Activated CD8-positive, alpha-beta memory T cell treated with anti-CD3 and anti-CD28 coated beads, Interleukin-2, amount 10 ng/mL, durations not matched to agents 7 days and 5 days (primary cell): Measurements from ENCODE around the gene NDUFAF5. TPM values are rescaled to one million over a fixed set of nuclear protein-coding genes. Genes with fewer than 3 reads are reported as not detected.
"Not testable (repeated sequence)": the region's sequence is repeated elsewhere in the genome, so short reads cannot be mapped to it uniquely, and the experiment has no call there.

ENCODE experiments used
- ATAC-seq: fragments of 150-1000 bp; cut with Tn5 transposase; one replicate; pipeline ENCODE4 v1.10.0; 2021; ENCODE audit warnings: moderate library complexity
- CTCF ChIA-PET: fragments of 350-600 bp; sonication (Branson Sonifier 250); formaldehyde crosslinking; loops from one replicate; lab custom pipeline; 2021; ENCODE audit warnings: antibody characterized with exemption; lab: Charles Lee
- DNase-seq: peaks from one replicate; pipeline ENCODE4 v3.0.0-alpha.2; 2020
- H3K27ac Mint-ChIP-seq: one replicate; pipeline ENCODE4 v1.8.0; 2021; ENCODE audit warnings: mild to moderate bottlenecking, mixed read lengths
- H3K27me3 Mint-ChIP-seq: one replicate; pipeline ENCODE4 v1.8.0; 2021; ENCODE audit warnings: mixed read lengths
- H3K36me3 Mint-ChIP-seq: one replicate; pipeline ENCODE4 v1.8.0; 2021; ENCODE audit warnings: mild to moderate bottlenecking, mixed read lengths
- H3K4me1 Mint-ChIP-seq: one replicate; pipeline ENCODE4 v1.8.0; 2021; ENCODE audit warnings: mixed read lengths
- H3K4me3 Mint-ChIP-seq: one replicate; pipeline ENCODE4 v1.8.0; 2021; ENCODE audit warnings: mild to moderate bottlenecking, moderate library complexity, mixed read lengths
- H3K9me3 Mint-ChIP-seq: one replicate; pipeline ENCODE4 v1.8.0; 2022; ENCODE audit warnings: low read depth, mixed read lengths
- total RNA-seq, 2 experiments: library from RNA; stranded (reverse); gene quantifications; one replicate each; pipeline ENCODE4 v1.2.3, GENCODE V29; 2021

The NDUFAF5 gene, protein sequence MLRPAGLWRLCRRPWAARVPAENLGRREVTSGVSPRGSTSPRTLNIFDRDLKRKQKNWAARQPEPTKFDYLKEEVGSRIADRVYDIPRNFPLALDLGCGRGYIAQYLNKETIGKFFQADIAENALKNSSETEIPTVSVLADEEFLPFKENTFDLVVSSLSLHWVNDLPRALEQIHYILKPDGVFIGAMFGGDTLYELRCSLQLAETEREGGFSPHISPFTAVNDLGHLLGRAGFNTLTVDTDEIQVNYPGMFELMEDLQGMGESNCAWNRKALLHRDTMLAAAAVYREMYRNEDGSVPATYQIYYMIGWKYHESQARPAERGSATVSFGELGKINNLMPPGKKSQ
- 10 to 100 TPM; 29.7 to 31.2 TPM for total RNA-seq

GRCh38 chr20:13784893-13785715, at the start of gene NDUFAF5, which contains the start of gene ESF1:
Gene NDUFAF5 (plus strand): TSS chr20:13785028. CDS start chr20:13785069, 41 bp downstream.
Gene ESF1 (minus strand): TSS chr20:13784919. CDS start chr20:13783140, 1,779 bp downstream.
- ATAC-seq (peak; percentile 98), DNase-seq (peak; percentile 97)
- H3K27me3 Mint-ChIP-seq, result no peaks in the 10 kb centered on the region
- H3K4me3 Mint-ChIP-seq, result peak within 1 kb of the TSS; percentile 89
- peaks cover 43% of the 10 kb centered on the region for H3K4me1 Mint-ChIP-seq
- CTCF ChIA-PET, result interaction anchor here (0.8 to 2.7 kb wide), 5 partner anchors 9 to 57 kb away, joined by 3 to 25 read pairs (median 5); no protein-coding TSS in a partner anchor
- H3K9me3 Mint-ChIP-seq, result no peaks in the 10 kb centered on the region
- H3K36me3 Mint-ChIP-seq, result peaks cover 37% of the 10 kb centered on the region
- peak within 1 kb of the TSS; percentile 93 for H3K27ac Mint-ChIP-seq

- Mint-ChIP-seq H3K27me3 (no peaks in the 10 kb centered on the region), H3K27ac (no peak overlapping the region), H3K9me3 (peaks cover 2% of the 10 kb centered on the region), H3K36me3 (peaks cover 49% of the 10 kb centered on the region), H3K4me1 (peaks cover under 1% of the 10 kb centered on the region), H3K4me3 (no peak overlapping the region)
- DNase-seq (no peak), ATAC-seq (no peak)
- CTCF ChIA-PET, result interaction anchor here (1.1 kb wide), 1 partner anchor 35 kb away, joined by 6 read pairs; no protein-coding TSS in a partner anchor
These were observed 49.0 kb upstream of the NDUFAF5 start for GRCh38 chr20:13735826-13736225.

GRCh38 chr20:13736436-13737191, 48.2 kb upstream of the NDUFAF5 start:
- H3K4me1 Mint-ChIP-seq, result peaks cover 3% of the 10 kb centered on the region
- H3K27ac Mint-ChIP-seq, result no peak overlapping the region
- H3K9me3 Mint-ChIP-seq, result peaks cover 2% of the 10 kb centered on the region
- no peak overlapping the region for H3K4me3 Mint-ChIP-seq
- DNase-seq (no peak), ATAC-seq (no peak)
- CTCF ChIA-PET, result interaction anchor here (1.1 kb wide), 1 partner anchor 35 kb away, joined by 6 read pairs; no protein-coding TSS in a partner anchor
- H3K36me3 Mint-ChIP-seq, result peaks cover 52% of the 10 kb centered on the region
- H3K27me3 Mint-ChIP-seq, result no peaks in the 10 kb centered on the region

DNA sequence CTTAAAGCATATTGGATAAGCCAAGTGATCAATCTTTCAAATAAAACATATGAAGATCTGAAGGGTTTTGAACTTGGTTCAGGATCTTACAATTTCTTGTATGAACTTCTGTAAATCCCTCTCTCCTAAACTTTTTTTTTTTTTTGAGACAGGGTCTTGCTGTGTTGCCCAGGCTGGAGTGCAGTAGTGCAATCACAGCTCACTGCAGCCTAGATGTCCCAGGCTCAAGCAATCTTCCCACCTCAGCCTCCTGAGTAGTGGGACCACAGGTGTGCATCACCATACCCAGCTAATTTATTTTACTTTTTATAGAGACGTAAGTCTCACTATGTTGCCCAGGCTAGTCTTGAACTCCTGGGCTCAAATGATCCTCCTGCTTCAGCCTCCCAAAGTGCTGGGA, 46.6 kb upstream of the NDUFAF5 start:
- H3K27ac Mint-ChIP-seq, ATAC-seq, H3K4me1 Mint-ChIP-seq, CTCF ChIA-PET, H3K27me3 Mint-ChIP-seq, H3K4me3 Mint-ChIP-seq, DNase-seq, H3K9me3 Mint-ChIP-seq: not testable (repeated sequence)
- H3K36me3 Mint-ChIP-seq, result peaks cover 51% of the 10 kb centered on the region

DNA sequence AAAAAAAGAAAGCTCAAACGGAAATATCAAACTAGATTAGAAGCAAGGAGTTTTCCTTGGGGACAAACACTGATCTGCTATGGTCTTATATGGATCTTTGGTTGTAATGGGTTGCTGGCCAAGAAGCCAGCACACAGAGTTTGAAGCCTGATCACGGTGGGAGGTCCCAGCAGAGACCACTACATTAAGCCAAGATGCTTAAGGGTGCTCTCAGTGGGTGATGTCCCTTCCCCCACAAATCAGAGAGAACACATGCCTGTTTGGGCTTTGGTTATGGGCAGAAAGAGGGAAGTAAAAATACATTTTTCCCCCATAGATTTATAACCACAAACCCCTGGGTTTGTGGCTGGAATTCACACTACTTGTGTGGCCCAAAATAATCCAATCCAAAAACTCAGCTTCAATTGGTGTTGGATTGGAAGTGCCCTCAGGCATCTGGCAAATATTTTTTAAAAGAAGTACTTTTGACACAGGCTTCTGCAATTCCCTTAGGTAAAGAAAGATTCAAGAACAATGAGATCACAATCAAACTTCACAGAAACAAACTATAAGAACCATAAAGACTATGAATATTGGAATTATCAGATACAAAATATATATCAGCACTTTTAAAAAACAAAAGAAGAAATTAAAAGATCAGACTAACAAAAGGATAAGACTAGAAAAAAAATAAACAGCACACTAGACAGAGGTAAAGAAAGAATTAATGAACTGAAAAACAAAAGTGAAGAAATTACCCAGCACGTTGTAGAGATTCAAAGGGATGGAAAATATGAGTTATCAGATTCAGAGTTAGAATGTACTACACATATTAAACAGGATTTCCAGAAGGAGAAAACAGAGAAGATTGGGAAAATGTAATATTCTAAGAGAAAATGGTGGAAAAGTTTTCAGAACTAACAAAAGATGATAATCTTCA, 44.8 kb upstream of the NDUFAF5 start:
- DNase-seq, result no peak
- Mint-ChIP-seq H3K27me3 (no peaks in the 10 kb centered on the region), H3K9me3 (peaks cover 2% of the 10 kb centered on the region), H3K4me3 (no peak overlapping the region), H3K36me3 (peaks cover 59% of the 10 kb centered on the region), H3K27ac (no peak overlapping the region), H3K4me1 (peaks cover 3% of the 10 kb centered on the region)
- no peak for ATAC-seq
- CTCF ChIA-PET, result no interaction called here

GRCh38 chr20:13741879-13742278, 42.9 kb upstream of the NDUFAF5 start:
- ATAC-seq (no peak), DNase-seq (no peak)
- CTCF ChIA-PET, result no interaction called here
- peaks cover 3% of the 10 kb centered on the region for H3K4me1 Mint-ChIP-seq
- H3K27ac Mint-ChIP-seq, result no peak overlapping the region
- H3K4me3 Mint-ChIP-seq, result no peak overlapping the region
- peaks cover 2% of the 10 kb centered on the region for H3K9me3 Mint-ChIP-seq
- H3K36me3 Mint-ChIP-seq, result peaks cover 57% of the 10 kb centered on the region
- H3K27me3 Mint-ChIP-seq, result no peaks in the 10 kb centered on the region

GRCh38 chr20:13744352-13744751, 40.5 kb upstream of the NDUFAF5 start:
- Mint-ChIP-seq H3K4me3 (no peak overlapping the region), H3K36me3 (peaks cover 49% of the 10 kb centered on the region), H3K9me3 (peaks cover 2% of the 10 kb centered on the region), H3K27me3 (no peaks in the 10 kb centered on the region), H3K27ac (no peak overlapping the region), H3K4me1 (peaks cover 3% of the 10 kb centered on the region)
- CTCF ChIA-PET, result no interaction called here
- no peak for ATAC-seq
- DNase-seq, result no peak

DNA sequence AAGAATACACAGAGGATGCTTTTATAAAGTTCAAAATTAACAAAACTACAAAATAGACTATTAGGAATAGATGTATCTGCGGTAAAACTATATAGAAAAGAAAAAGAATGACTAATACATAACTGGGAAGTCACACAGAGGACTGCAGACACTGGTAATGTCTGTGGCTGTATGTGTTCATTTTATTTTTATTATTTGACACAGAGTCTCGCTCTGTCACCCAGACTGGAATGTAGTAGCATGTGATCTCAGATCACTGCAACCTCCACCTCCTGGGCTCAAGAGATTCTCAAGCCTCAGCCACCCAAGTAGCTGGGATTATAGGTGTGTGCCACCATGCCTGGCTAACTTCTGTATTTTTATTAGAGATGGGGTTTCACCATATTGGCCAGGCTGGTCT, 39.0 kb upstream of the NDUFAF5 start:
- no peaks in the 10 kb centered on the region for H3K9me3 Mint-ChIP-seq
- peaks cover 3% of the 10 kb centered on the region for H3K4me1 Mint-ChIP-seq
- no peaks in the 10 kb centered on the region for H3K27me3 Mint-ChIP-seq
- CTCF ChIA-PET, result no interaction called here
- H3K27ac Mint-ChIP-seq, result no peak overlapping the region
- DNase-seq (no peak), ATAC-seq (no peak)
- no peak overlapping the region for H3K4me3 Mint-ChIP-seq
- H3K36me3 Mint-ChIP-seq, result peaks cover 40% of the 10 kb centered on the region

- H3K27ac Mint-ChIP-seq, result no peak overlapping the region
- no peaks in the 10 kb centered on the region for H3K4me1 Mint-ChIP-seq
- H3K4me3 Mint-ChIP-seq, result no peak overlapping the region
- CTCF ChIA-PET, result no interaction called here
- no peaks in the 10 kb centered on the region for H3K9me3 Mint-ChIP-seq
- DNase-seq, result no peak
- ATAC-seq, result no peak
- no peaks in the 10 kb centered on the region for H3K27me3 Mint-ChIP-seq
- H3K36me3 Mint-ChIP-seq, result peaks cover 11% of the 10 kb centered on the region
These were observed 35.0 kb upstream of the NDUFAF5 start for GRCh38 chr20:13749811-13750210.

- CTCF ChIA-PET, result interaction anchor here (3.1 kb wide), 1 partner anchor 18 kb away, joined by 8 read pairs; no protein-coding TSS in a partner anchor
- Mint-ChIP-seq H3K27ac (no peak overlapping the region), H3K27me3 (no peaks in the 10 kb centered on the region), H3K4me3 (no peak overlapping the region), H3K36me3 (peaks cover 14% of the 10 kb centered on the region), H3K9me3 (no peaks in the 10 kb centered on the region), H3K4me1 (no peaks in the 10 kb centered on the region)
- no peak for DNase-seq
- no peak for ATAC-seq
These were observed 31.3 kb upstream of the NDUFAF5 start for GRCh38 chr20:13753436-13754036.

- CTCF ChIA-PET, result no interaction called here
- Mint-ChIP-seq H3K27me3 (no peaks in the 10 kb centered on the region), H3K4me3 (no peak overlapping the region), H3K4me1 (no peaks in the 10 kb centered on the region), H3K9me3 (no peaks in the 10 kb centered on the region), H3K36me3 (peaks cover 20% of the 10 kb centered on the region), H3K27ac (no peak overlapping the region)
- DNase-seq, result no peak
- ATAC-seq, result no peak
These were observed 29.0 kb upstream of the NDUFAF5 start for GRCh38 chr20:13755809-13756208.

- CTCF ChIA-PET, result no interaction called here
- no peaks in the 10 kb centered on the region for H3K4me1 Mint-ChIP-seq
- ATAC-seq, result no peak
These were observed 28.3 kb upstream of the NDUFAF5 start for GRCh38 chr20:13756551-13756950.

More at GRCh38 chr20:13756551-13756950, 28.3 kb upstream of the NDUFAF5 start:
- Mint-ChIP-seq H3K36me3 (peaks cover 15% of the 10 kb centered on the region), H3K27ac (no peak overlapping the region), H3K9me3 (no peaks in the 10 kb centered on the region), H3K27me3 (no peaks in the 10 kb centered on the region), H3K4me3 (no peak overlapping the region)
- DNase-seq, result no peak
